Skeletal muscle satellite cell (primary cell): ENCODE results near the gene TSC2.

Source experiments
- H3K27me3 ChIP-seq: 2 replicates; pipeline ENCODE4 v1.7.0; 2013; ENCODE audit warnings: low read length; ENCODE audit not compliant: control insufficient read depth, insufficient read depth
- H3K36me3 ChIP-seq: 2 replicates; pipeline ENCODE4 v1.7.0; 2013; ENCODE audit warnings: mild to moderate bottlenecking, control low read depth, low read length; ENCODE audit not compliant: insufficient read depth
- H3K4me1 ChIP-seq: 2 replicates; pipeline ENCODE4 v1.7.0; 2013; ENCODE audit warnings: low read length; ENCODE audit not compliant: control insufficient read depth, insufficient read depth
- H3K4me2 ChIP-seq: 2 replicates; pipeline ENCODE4 v1.7.0; 2013; ENCODE audit warnings: mild to moderate bottlenecking, low read length
- H3K4me3 ChIP-seq: 2 replicates; pipeline ENCODE4 v1.7.0; 2013; ENCODE audit warnings: low read length
- H3K9ac ChIP-seq: 2 replicates; pipeline ENCODE4 v1.7.0; 2013; ENCODE audit warnings: mild to moderate bottlenecking, low read depth, low read length, moderate library complexity
- H3K9me3 ChIP-seq: replicated peaks from 2 replicates; pipeline ENCODE4 v1.7.0; 2013; ENCODE audit warnings: mild to moderate bottlenecking, control low read depth, low read length

TSC2 gene

DNA sequence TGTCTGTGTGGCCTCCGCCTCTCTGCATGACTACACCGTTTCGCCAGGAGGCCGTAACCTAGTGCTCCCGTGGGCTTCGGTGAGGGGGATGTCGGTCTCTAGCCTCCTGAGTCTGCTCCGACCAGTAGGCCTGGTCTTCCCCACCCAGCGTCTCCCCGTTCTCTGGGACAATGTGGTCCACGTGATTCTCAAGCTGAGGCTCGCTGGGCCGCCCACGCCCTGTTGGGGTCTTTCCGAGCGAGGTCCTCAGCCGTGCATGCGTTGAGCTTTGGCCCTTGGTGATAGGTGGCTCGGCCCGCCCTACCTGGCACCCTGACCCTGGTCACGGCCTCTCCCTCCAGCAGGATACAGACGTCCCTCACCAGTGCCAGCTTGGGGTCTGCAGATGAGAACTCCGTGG, 30.9 kb downstream of the TSC2 start:
- Histone ChIP-seq H3K4me2 (no peak overlapping the region), H3K4me3 (no peak overlapping the region), H3K27me3 (no peaks in the 10 kb centered on the region), H3K4me1 (no peaks in the 10 kb centered on the region), H3K9ac (no peak overlapping the region), H3K36me3 (peaks cover 62% of the 10 kb centered on the region), H3K9me3 (no peaks in the 10 kb centered on the region)

DNA sequence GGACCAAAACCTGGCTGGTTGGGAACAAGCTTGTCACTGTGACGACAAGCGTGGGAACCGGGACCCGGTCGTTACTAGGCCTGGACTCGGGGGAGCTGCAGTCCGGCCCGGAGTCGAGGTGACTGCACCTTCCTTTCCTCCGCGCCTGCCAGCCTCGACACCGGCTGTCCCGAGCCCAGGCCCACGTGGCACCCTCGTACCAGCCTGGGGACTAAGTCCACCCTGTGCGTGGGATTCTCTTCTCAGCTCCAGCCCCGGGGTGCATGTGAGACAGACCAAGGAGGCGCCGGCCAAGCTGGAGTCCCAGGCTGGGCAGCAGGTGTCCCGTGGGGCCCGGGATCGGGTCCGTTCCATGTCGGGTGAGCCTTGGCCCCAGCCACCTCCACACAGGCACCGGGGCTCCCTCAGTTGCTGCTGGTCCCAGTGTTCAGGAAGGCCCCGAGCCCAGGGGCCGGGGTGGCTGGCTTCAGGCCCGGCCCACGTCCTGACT, 31.6 kb downstream of the TSC2 start:
- Histone ChIP-seq H3K4me1 (no peaks in the 10 kb centered on the region), H3K36me3 (peaks cover 62% of the 10 kb centered on the region), H3K4me3 (no peak overlapping the region), H3K9ac (no peak overlapping the region), H3K27me3 (no peaks in the 10 kb centered on the region), H3K4me2 (no peak overlapping the region), H3K9me3 (no peaks in the 10 kb centered on the region)

DNA sequence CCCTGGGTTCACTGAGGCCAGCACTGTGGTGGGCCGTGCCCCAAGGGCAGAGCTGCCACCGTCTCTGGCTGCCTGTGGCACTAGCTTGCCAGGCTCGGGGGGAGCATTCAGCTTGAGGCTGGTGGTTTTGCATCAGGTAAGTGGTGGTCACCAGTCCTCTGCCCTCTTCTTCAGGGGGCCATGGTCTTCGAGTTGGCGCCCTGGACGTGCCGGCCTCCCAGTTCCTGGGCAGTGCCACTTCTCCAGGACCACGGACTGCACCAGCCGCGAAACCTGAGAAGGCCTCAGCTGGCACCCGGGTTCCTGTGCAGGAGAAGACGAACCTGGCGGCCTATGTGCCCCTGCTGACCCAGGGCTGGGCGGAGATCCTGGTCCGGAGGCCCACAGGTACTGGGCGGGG, 32.2 kb downstream of the TSC2 start:
- H3K9me3 ChIP-seq, result no peaks in the 10 kb centered on the region
- H3K4me2 ChIP-seq, result no peak overlapping the region
- no peaks in the 10 kb centered on the region for H3K27me3 ChIP-seq
- no peaks in the 10 kb centered on the region for H3K4me1 ChIP-seq
- peaks cover 64% of the 10 kb centered on the region for H3K36me3 ChIP-seq
- no peak overlapping the region for H3K9ac ChIP-seq
- H3K4me3 ChIP-seq, result no peak overlapping the region

DNA sequence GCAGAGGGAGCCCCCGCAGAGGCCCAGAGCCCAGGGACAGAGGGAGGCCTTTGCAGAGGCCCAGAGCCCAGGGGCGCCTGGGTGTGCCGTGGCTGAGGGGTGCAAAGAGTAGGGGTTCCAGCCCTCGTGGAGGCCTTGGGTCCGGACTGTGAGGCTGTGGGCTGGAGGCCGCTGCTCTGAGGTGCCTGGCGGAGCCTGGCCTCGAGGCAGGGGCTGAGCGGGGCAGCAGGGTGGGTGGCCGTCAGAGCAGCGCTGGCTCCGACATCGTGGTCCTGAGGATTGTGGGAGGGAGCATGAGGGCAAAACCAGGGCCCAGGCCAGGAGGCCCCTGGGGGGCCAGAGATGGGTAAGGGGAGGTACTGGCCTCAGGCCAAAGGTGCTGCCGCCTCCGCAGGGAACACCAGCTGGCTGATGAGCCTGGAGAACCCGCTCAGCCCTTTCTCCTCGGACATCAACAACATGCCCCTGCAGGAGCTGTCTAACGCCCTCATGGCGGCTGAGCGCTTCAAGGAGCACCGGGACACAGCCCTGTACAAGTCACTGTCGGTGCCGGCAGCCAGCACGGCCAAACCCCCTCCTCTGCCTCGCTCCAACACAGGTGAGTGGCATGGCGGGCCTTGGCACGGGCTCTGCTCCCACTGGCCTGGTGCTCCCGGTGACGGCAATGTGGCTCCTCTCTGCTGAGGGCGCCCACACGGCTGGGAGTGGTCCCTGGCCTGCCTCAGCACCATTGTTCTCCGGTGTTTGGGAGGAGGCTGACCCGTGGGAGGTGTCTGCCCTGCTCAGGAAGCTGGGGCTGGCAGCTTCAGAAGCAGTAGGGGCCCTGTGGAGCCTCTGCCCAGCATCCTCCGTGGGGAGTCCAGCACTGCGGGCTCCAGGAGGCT, 33.7 kb downstream of the TSC2 start:
- Histone ChIP-seq H3K9me3 (no peaks in the 10 kb centered on the region), H3K36me3 (peaks cover 73% of the 10 kb centered on the region), H3K4me3 (no peak overlapping the region), H3K27me3 (no peaks in the 10 kb centered on the region), H3K4me2 (no peak overlapping the region), H3K9ac (no peak overlapping the region), H3K4me1 (no peaks in the 10 kb centered on the region)

DNA sequence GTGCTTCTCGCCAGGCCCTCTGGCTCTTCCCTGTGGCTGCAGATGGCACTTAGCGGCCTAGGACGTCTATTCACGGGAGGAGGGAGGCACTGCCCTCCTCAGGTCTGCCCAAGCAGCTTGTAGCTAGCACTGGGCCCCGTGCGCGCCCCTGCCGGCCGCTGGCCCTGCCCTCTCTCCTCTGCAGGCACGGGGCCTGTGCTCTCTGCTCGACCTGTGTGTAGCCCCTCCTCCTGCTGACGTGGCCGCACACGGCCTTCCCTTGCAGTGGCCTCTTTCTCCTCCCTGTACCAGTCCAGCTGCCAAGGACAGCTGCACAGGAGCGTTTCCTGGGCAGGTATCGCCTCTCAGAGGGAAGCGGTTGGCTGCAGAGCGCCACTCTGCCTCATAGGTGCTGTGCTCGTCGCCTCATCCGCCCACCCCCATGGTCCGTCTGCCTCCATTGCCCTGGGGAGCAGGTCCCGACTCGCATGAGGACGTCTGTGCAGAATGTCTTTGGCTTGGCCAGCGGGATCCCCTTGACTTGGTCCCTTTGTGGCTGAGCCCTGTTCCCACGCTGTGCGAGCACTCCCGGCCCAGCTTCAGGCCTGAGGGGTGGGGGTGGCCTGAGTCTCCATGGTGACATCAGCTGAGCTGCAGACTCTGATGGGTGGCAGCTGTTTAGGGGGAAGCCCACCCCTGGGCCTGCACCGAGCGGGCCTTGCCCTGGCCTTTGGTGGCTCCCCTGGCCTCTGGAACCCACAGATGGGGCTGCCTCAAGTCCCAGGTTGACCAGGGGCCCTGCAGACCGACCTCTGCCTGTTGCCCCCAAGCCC, 34.6 kb downstream of the TSC2 start:
- peaks cover 70% of the 10 kb centered on the region for H3K36me3 ChIP-seq
- no peaks in the 10 kb centered on the region for H3K27me3 ChIP-seq
- H3K9me3 ChIP-seq, result no peaks in the 10 kb centered on the region
- H3K4me1 ChIP-seq, result no peaks in the 10 kb centered on the region
- H3K4me3 ChIP-seq, result no peak overlapping the region
- H3K9ac ChIP-seq, result no peak overlapping the region
- H3K4me2 ChIP-seq, result no peak overlapping the region

DNA sequence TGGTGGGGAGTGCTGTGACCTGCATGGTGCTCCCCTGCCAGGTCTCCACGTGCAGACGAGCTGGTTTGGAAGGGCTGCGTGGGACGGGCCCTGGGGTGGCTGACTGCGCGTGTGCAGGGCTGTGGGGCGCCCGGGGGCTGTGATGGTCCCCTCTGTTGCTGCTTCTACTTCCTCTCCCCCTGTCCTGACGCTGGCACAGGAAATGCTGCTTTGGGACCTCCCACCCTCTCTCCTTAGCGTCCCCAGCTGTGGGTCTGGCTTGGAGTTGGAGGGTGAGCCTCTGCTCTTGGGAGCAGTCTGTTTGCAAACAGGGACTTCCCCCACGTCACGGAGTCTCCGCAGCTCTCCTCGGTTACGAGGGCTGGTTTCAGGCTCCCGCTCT, 35.2 kb downstream of the TSC2 start:
- no peaks in the 10 kb centered on the region for H3K9me3 ChIP-seq
- H3K4me2 ChIP-seq, result no peak overlapping the region
- H3K36me3 ChIP-seq, result peaks cover 73% of the 10 kb centered on the region
- H3K4me1 ChIP-seq, result no peaks in the 10 kb centered on the region
- H3K27me3 ChIP-seq, result no peaks in the 10 kb centered on the region
- no peak overlapping the region for H3K9ac ChIP-seq
- no peak overlapping the region for H3K4me3 ChIP-seq

DNA sequence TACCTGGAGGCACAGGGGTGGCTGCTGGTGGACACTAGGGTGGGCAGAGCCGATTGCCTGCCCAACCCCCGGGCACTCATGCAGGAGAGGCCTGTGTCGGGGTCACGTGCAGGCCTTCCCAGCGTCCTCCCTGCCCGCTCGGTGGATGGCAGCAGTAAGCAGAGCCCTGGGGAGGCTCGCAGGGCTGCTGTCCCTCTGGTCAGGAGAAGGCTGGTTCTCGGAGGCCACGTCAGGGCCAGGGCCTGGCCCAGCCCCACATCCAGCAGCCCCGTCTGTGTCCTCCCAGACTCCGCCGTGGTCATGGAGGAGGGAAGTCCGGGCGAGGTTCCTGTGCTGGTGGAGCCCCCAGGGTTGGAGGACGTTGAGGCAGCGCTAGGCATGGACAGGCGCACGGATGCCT, 35.6 kb downstream of the TSC2 start:
- Histone ChIP-seq H3K9ac (no peak overlapping the region), H3K4me3 (no peak overlapping the region), H3K9me3 (no peaks in the 10 kb centered on the region), H3K27me3 (no peaks in the 10 kb centered on the region), H3K4me2 (no peak overlapping the region), H3K4me1 (no peaks in the 10 kb centered on the region), H3K36me3 (peaks cover 77% of the 10 kb centered on the region)

DNA sequence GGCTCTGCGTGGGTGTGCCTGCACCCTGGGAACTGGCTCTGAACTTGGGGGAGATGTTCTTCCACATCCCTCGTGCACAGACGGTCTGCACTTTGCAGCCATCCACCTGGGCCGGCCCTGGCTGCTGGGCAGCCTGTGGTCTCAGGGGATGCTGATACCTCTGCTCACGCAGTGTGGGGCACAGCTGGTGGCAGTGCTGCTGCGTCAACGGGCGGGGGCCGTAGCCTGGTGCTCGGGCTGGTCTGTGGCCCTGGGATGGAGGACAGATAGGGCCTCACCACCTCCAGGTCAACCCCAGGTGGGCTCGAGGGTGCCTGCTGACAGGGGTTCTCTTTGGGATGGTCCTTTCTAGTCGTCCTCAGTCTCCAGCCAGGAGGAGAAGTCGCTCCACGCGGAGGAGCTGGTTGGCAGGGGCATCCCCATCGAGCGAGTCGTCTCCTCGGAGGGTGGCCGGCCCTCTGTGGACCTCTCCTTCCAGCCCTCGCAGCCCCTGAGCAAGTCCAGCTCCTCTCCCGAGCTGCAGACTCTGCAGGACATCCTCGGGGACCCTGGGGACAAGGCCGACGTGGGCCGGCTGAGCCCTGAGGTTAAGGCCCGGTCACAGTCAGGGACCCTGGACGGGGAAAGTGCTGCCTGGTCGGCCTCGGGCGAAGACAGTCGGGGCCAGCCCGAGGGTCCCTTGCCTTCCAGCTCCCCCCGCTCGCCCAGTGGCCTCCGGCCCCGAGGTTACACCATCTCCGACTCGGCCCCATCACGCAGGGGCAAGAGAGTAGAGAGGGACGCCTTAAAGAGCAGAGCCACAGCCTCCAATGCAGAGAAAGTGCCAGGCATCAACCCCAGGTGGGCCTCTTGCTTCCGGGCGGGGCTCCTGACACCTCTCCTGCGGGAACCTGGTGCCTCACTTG, 36.3 kb downstream of the TSC2 start:
- Histone ChIP-seq H3K4me3 (no peak overlapping the region), H3K9me3 (no peaks in the 10 kb centered on the region), H3K36me3 (peaks cover 82% of the 10 kb centered on the region), H3K9ac (no peak overlapping the region), H3K4me2 (no peak overlapping the region), H3K4me1 (no peaks in the 10 kb centered on the region), H3K27me3 (no peaks in the 10 kb centered on the region)

DNA sequence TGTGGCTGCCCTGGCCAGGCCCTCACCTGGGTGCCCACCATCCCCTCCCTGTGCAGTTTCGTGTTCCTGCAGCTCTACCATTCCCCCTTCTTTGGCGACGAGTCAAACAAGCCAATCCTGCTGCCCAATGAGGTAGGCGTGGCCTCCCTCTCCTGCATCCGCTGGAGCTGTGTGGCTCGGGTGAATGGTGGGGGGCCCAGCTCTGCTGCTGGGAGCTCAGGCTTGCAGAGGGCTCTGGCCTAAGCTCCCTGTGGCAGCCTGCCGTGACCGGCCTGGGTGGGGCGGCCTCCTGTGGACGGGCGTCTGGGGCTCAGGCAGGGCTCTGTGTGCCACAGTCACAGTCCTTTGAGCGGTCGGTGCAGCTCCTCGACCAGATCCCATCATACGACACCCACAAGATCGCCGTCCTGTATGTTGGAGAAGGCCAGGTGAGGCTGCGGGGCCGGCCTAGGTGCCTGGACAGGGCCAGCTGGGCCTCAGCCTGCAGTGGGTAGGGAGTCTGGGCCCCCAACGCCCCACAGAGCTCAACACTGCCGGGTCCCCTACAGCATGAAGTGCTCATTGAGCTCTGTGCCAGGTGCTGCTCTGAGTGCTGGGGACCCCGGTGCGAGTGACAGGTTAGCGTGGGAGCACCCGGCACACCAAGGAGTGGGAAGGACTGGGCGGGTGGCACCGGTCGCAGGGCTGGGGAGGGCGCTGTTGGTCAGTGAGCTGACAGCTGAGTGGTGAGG, 37.3 kb downstream of the TSC2 start:
- Histone ChIP-seq H3K9me3 (no peaks in the 10 kb centered on the region), H3K4me3 (no peak overlapping the region), H3K9ac (no peak overlapping the region), H3K27me3 (no peaks in the 10 kb centered on the region), H3K36me3 (peaks cover 85% of the 10 kb centered on the region), H3K4me2 (no peak overlapping the region), H3K4me1 (no peaks in the 10 kb centered on the region)

DNA sequence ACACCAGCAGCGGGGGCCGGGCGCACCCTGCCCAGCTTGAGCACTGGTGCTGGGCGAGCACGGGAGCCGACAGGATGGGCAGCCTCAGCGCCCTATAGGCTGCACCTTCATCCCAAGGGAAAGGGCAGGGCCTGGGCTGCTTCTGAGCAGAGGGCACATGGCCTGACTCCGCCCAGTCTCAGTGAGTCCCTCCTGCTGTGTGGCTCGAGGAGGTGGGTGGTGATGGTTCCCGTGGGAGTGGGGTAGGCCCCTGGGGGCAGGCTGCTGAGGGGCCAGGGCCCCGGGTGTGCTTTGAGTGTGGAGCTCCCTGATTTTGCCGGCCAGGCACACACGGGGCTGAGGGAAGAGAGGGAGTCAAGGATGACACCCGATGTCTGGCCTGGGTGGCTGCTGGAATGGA, 37.9 kb downstream of the TSC2 start:
- Histone ChIP-seq H3K4me3 (no peak overlapping the region), H3K4me1 (peaks cover 2% of the 10 kb centered on the region), H3K4me2 (no peak overlapping the region), H3K9ac (no peak overlapping the region), H3K27me3 (no peaks in the 10 kb centered on the region), H3K36me3 (peaks cover 89% of the 10 kb centered on the region), H3K9me3 (no peaks in the 10 kb centered on the region)
